Prostate gland (tissue), 2 donors: ENCODE data around the gene VAPA.

Experiments used
- POLR2A ChIP-seq: fragments of 450-650 bp; IDR thresholded peaks from one replicate; pipeline ENCODE4 v1.6.1; 2016; ENCODE audit warnings: antibody characterized with exemption, mild to moderate bottlenecking
- TF ChIP-seq, protein P1 (sequence below), 4 experiments: fragments of 200-600 bp in 2 of 4; fragments of 450-650 bp in 2 of 4; sonication (generic) in 2 of 4; IDR thresholded peaks; 1 replicate in 3 of 4; 2 replicates in 1 of 4; pipeline ENCODE4 v1.5.1; 2016 to 2019; ENCODE audit warnings: antibody characterized with exemption in 4 of 4, mild to moderate bottlenecking in 2 of 4, moderate library complexity in 2 of 4

DNA sequence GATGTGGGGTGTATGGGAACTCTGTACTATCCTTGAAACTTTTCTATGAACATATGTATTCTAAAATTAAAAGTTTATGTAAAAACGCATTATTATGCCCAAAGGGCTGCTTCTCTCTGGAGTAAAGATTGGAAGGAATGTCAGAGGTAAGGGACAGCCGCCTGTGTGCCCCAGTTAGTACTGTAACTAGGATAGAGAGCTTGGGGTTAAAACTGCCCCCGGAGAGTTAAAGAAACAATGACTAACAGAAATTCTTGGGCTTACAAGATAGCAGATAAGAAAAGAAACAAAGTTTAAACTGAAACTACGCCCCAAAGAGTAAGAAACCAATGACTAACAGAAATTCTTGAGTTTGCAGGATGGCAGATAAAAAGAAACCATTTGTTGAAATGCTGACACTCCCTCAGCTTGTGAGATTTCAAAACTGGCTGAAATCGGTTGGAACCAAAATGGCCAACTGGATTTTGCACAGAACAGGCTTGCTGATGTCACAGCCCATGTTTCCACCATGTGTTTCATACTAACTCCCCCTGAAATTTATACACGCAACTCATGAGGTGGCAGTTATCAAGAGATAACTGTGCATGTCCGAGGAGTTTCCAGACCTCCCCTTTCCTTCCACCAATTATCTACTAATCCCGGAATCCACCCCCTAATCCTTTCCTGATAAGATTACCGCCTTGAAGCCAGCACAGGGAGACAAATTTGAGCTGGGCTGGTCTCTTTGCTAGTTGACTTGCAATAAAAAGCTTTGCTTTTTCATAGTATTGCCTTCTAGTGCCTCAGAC lies 36.8 kb upstream of the VAPA start:
- TF ChIP-seq, protein P1, sequence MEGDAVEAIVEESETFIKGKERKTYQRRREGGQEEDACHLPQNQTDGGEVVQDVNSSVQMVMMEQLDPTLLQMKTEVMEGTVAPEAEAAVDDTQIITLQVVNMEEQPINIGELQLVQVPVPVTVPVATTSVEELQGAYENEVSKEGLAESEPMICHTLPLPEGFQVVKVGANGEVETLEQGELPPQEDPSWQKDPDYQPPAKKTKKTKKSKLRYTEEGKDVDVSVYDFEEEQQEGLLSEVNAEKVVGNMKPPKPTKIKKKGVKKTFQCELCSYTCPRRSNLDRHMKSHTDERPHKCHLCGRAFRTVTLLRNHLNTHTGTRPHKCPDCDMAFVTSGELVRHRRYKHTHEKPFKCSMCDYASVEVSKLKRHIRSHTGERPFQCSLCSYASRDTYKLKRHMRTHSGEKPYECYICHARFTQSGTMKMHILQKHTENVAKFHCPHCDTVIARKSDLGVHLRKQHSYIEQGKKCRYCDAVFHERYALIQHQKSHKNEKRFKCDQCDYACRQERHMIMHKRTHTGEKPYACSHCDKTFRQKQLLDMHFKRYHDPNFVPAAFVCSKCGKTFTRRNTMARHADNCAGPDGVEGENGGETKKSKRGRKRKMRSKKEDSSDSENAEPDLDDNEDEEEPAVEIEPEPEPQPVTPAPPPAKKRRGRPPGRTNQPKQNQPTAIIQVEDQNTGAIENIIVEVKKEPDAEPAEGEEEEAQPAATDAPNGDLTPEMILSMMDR (IDR thresholded peaks at IDR 0.05): no peak
- no peak for TF ChIP-seq POLR2A
